ENCODE data around the gene ADGRG2.
A peak's percentile ranks its signal among the peaks of the same experiment; 100 is the strongest.

ADGRG2 gene

DNA sequence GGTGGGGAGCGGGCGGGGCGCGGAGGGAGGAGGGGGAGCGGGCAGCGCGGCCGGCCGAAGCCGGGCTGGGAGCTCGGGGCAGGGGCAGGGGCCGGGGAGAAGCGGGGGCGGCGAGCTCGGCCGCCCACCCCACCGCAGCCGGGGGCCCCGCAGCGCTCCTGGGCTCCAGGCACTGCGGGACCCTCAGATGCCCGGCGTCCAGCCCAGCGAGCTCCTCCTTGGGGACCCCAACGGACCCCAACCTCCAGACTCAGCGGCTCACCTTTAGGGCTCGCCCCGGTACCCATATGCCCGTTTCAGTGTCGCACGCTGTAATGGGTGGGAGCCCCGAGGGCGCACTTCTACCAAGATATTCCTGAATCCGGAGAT is 357 bp upstream of the ADGRG2 start:
- peak overlapping the region; percentile 74 to 83 (median 83) for H3K4me3 Mint-ChIP-seq
- peaks cover 45% of the 10 kb centered on the region for H3K27me3 Mint-ChIP-seq (ENCODE audit: low read depth)
- no peaks in the 10 kb centered on the region for H3K9me3 Mint-ChIP-seq
- TF ChIP-seq, protein P1, sequence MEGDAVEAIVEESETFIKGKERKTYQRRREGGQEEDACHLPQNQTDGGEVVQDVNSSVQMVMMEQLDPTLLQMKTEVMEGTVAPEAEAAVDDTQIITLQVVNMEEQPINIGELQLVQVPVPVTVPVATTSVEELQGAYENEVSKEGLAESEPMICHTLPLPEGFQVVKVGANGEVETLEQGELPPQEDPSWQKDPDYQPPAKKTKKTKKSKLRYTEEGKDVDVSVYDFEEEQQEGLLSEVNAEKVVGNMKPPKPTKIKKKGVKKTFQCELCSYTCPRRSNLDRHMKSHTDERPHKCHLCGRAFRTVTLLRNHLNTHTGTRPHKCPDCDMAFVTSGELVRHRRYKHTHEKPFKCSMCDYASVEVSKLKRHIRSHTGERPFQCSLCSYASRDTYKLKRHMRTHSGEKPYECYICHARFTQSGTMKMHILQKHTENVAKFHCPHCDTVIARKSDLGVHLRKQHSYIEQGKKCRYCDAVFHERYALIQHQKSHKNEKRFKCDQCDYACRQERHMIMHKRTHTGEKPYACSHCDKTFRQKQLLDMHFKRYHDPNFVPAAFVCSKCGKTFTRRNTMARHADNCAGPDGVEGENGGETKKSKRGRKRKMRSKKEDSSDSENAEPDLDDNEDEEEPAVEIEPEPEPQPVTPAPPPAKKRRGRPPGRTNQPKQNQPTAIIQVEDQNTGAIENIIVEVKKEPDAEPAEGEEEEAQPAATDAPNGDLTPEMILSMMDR (IDR thresholded peaks at IDR 0.05; ENCODE audit: unreplicated experiment in 3 of 3): no peak
- no peaks in the 10 kb centered on the region for H3K4me1 Mint-ChIP-seq
- H3K27ac Mint-ChIP-seq: no peak overlapping the region
- H3K36me3 Mint-ChIP-seq (ENCODE audit: low read depth): no peaks in the 10 kb centered on the region

DNA sequence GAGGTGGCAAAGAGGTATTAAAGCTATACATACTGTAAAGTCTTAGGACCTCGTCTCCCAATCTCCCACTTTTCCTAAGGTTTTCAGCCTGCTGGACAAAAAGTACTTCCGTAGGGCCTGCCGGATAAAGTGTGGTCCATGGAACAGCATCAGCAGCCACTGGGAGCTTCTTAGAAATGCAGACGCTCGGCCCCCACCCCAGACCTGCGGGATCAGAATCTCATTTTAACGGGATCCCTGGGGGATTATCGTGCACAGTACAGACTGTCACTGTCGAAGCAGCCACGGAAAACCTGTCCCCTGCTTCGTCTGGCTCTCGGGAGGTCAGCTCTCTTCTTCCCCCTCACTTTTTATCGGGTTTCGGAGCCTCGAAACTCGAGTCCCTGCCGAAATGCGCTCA is 802 bp downstream of the ADGRG2 start:
- Mint-ChIP-seq H3K27ac (no peak overlapping the region), H3K27me3 (ENCODE audit: low read depth) (peaks cover 48% of the 10 kb centered on the region), H3K4me1 (no peaks in the 10 kb centered on the region), H3K9me3 (peaks cover 3% of the 10 kb centered on the region), H3K36me3 (ENCODE audit: low read depth) (no peaks in the 10 kb centered on the region), H3K4me3 (peak overlapping the region; percentile 57 to 64 (median 61))
- TF ChIP-seq, protein P1 (IDR thresholded peaks at IDR 0.05; ENCODE audit: unreplicated experiment in 3 of 3): no peak

DNA sequence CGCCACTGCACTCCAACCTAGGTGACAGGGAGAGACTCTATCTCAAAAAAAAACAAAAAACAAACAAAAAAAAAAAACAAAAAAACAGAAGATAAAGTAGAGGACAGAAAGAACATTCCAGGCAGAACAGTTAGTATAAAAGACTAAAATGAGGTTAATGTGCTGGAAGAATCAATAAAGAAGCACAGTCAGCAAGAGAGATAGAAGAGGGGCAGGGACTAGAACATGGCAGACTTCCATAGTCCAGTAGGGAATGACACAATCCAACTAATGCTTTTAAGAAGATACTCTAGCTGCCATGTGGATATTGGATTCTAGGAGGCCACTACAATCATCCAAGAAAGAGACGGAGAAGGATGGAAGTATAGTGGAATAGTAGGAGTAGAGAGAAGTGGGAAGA is 11.6 kb downstream of the ADGRG2 start:
- Mint-ChIP-seq H3K4me1 (no peaks in the 10 kb centered on the region), H3K9me3 (peaks cover 25% of the 10 kb centered on the region), H3K27me3 (ENCODE audit: low read depth) (peaks cover 10% of the 10 kb centered on the region), H3K27ac (no peak overlapping the region), H3K36me3 (ENCODE audit: low read depth) (no peaks in the 10 kb centered on the region), H3K4me3 (no peak overlapping the region)
- TF ChIP-seq, protein P1 (IDR thresholded peaks at IDR 0.05; ENCODE audit: unreplicated experiment in 3 of 3): no peak

DNA sequence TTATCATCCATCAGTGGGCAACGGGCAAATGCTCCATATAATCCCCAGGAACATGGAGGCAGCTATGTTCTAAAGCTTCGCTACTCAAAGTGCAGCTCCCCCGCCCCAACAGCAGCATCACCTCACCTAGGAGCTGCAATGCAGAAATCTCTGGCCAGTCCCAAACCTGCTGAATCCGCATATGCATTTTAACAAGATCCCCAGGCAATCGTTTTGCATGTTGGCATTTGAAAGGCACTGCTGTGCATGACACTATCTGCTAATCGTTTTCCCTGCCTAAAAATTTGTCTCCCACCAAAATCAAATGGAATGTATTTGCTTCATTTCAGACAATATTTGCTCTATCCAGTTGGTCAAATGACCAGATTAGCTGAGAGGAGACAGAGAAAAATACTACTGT is 15.2 kb downstream of the ADGRG2 start:
- peaks cover 7% of the 10 kb centered on the region for H3K27me3 Mint-ChIP-seq (ENCODE audit: low read depth)
- no peaks in the 10 kb centered on the region for H3K4me1 Mint-ChIP-seq
- peaks cover 29% of the 10 kb centered on the region for H3K9me3 Mint-ChIP-seq
- no peak overlapping the region for H3K27ac Mint-ChIP-seq
- no peak overlapping the region for H3K4me3 Mint-ChIP-seq
- TF ChIP-seq, protein P1 (IDR thresholded peaks at IDR 0.05; ENCODE audit: unreplicated experiment in 3 of 3): no peak
- H3K36me3 Mint-ChIP-seq (ENCODE audit: low read depth): no peaks in the 10 kb centered on the region

DNA sequence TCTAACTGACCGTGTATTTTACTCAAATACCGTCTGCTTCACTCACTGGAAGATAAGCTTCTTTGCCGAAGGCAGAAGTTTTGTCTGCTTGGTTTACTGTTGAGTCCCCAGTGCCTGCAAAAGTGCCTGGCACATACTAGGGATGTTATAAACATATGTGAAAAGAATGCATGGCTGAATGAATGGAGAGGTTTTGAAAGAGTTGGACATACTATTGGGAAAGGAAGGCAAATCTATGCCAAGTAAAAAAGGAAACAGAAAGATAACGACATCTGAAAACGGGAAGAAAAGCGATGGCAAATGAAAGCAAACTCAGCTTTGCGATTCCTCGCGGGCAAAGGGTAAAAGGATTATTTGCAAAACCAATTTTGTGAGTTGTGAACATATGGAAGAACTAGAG is 21.7 kb downstream of the ADGRG2 start:
- no peaks in the 10 kb centered on the region for H3K4me1 Mint-ChIP-seq
- TF ChIP-seq, protein P1 (IDR thresholded peaks at IDR 0.05; ENCODE audit: unreplicated experiment in 3 of 3): no peak
- peaks cover 13% of the 10 kb centered on the region for H3K9me3 Mint-ChIP-seq
- H3K27me3 Mint-ChIP-seq (ENCODE audit: low read depth): no peaks in the 10 kb centered on the region
- no peak overlapping the region for H3K4me3 Mint-ChIP-seq
- no peaks in the 10 kb centered on the region for H3K36me3 Mint-ChIP-seq (ENCODE audit: low read depth)
- H3K27ac Mint-ChIP-seq: no peak overlapping the region

GRCh38 chrX:19097553-19098283 is 24.6 kb downstream of the ADGRG2 start:
- no peak overlapping the region for H3K27ac Mint-ChIP-seq
- TF ChIP-seq, protein P1 (IDR thresholded peaks at IDR 0.05; ENCODE audit: unreplicated experiment in 3 of 3): no peak
- peaks cover 8% of the 10 kb centered on the region for H3K9me3 Mint-ChIP-seq
- H3K4me3 Mint-ChIP-seq: no peak overlapping the region
- no peaks in the 10 kb centered on the region for H3K4me1 Mint-ChIP-seq
- H3K27me3 Mint-ChIP-seq (ENCODE audit: low read depth): no peaks in the 10 kb centered on the region
- no peaks in the 10 kb centered on the region for H3K36me3 Mint-ChIP-seq (ENCODE audit: low read depth)
